GM12878 (cell line): Measurements from ENCODE around the gene ITGB3BP. TPM values are rescaled to one million over a fixed set of nuclear protein-coding genes. Genes with fewer than 3 reads are reported as not detected.
"Not testable (repeated sequence)": the region's sequence is repeated elsewhere in the genome, so short reads cannot be mapped to it uniquely, and the experiment has no call there.

Experiments used
- ATAC-seq: fragments of 200-7000 bp; cut with Tn5 transposase; 3 replicates; pipeline ENCODE4 v1.9.1; 2020; ENCODE audit warnings: mild to moderate bottlenecking, moderate library complexity
- BruUV-seq: library from RNA; stranded (reverse); fragments of 400-500 nt; replicated peaks from 2 replicates; lab custom pipeline; 2021; lab: Mats Ljungman, UMichigan
- CTCF ChIA-PET: fragments of 300-600 bp; sonication (Branson Sonifier 250); formaldehyde crosslinking; extraction: SDS; loops from one replicate; lab custom pipeline; 2021; ENCODE audit warnings: inconsistent platforms; lab: Yijun Ruan, JAX
- POLR2A ChIA-PET: fragments of 350-600 bp; formaldehyde crosslinking; extraction: SDS; loops from one replicate; lab custom pipeline; 2021; ENCODE audit warnings: inconsistent platforms; lab: Charles Lee
- RAD21 ChIA-PET: fragments of 300-600 bp; sonication (Branson Sonifier 250); formaldehyde crosslinking; loops from one replicate; lab custom pipeline; 2023; ENCODE audit warnings: antibody characterized with exemption; ENCODE audit not compliant: unreplicated experiment; lab: Charles Lee
- SMC1A ChIA-PET: fragments of 300-600 bp; sonication (Branson Sonifier 250); formaldehyde crosslinking; loops from one replicate; lab custom pipeline; 2023; ENCODE audit not compliant: unreplicated experiment, uncharacterized antibody; lab: Charles Lee
- DNase-seq: peaks from one replicate; pipeline ENCODE4 v3.0.0-alpha.2; 2011; ENCODE audit warnings: low read depth, low spot score
- FAIRE-seq: peaks from 3 replicates; lab custom pipeline; 2011; peaks lifted over from hg19 to GRCh38; lab: Jason Lieb, UNC
- H2AFZ ChIP-seq: 2 replicates; pipeline ENCODE4 v1.6.0; 2011; ENCODE audit warnings: low read depth, low read length, control low read depth; ENCODE audit not compliant: control insufficient read depth
- H3K27ac ChIP-seq: 2 replicates; pipeline ENCODE4 v1.5.1; 2011; ENCODE audit warnings: control low read depth; ENCODE audit not compliant: control insufficient read depth, insufficient read depth
- H3K27me3 ChIP-seq, 2 experiments: replicated peaks in 1 of 2; 2 replicates each; pipeline versions ENCODE4 v1.6.0 to v1.6.1; 2011; ENCODE audit warnings: low read length in 1 of 2; ENCODE audit not compliant: control insufficient read depth in 2 of 2, insufficient read depth in 2 of 2
- H3K36me3 ChIP-seq, 2 experiments: 2 replicates each; pipeline ENCODE4 v1.5.1; 2011; ENCODE audit warnings: low read length in 1 of 2; ENCODE audit not compliant: control insufficient read depth in 2 of 2, insufficient read depth in 2 of 2
- H3K4me1 ChIP-seq: 2 replicates; pipeline ENCODE4 v1.6.1; 2011; ENCODE audit warnings: mild to moderate bottlenecking, low read length, moderate library complexity, mixed read lengths; ENCODE audit not compliant: control insufficient read depth, insufficient read depth
- H3K4me2 ChIP-seq: 2 replicates; pipeline ENCODE4 v1.6.0; 2011; ENCODE audit warnings: control low read depth; ENCODE audit not compliant: control insufficient read depth, insufficient read depth
- H3K4me3 ChIP-seq: fragments of 200-600 bp; sonication (generic); 2 replicates; pipeline ENCODE4 v1.5.1; 2016
- H3K79me2 ChIP-seq: 2 replicates; pipeline ENCODE4 v1.6.0; 2011; ENCODE audit warnings: low read length; ENCODE audit not compliant: control insufficient read depth, insufficient read depth
- H3K9ac ChIP-seq: 2 replicates; pipeline ENCODE4 v1.8.0; 2011; ENCODE audit warnings: low read length, control low read depth, mixed read lengths; ENCODE audit not compliant: control insufficient read depth, insufficient read depth
- H3K9me3 ChIP-seq: replicated peaks from 3 replicates; pipeline ENCODE4 v1.5.1; 2011; ENCODE audit warnings: mild to moderate bottlenecking, low read length; ENCODE audit not compliant: control insufficient read depth, insufficient read depth
- H4K20me1 ChIP-seq: 2 replicates; pipeline ENCODE4 v1.6.0; 2011; ENCODE audit not compliant: control insufficient read depth, insufficient read depth
- FOXK2 ChIP-seq: fragments of 450-650 bp; IDR thresholded peaks from 2 replicates; pipeline ENCODE4 v1.6.1; 2017; ENCODE audit warnings: mild to moderate bottlenecking, moderate library complexity
- JUND ChIP-seq: IDR thresholded peaks from 2 replicates; pipeline ENCODE4 v1.6.1; 2012; ENCODE audit warnings: low read depth, mild to moderate bottlenecking, low read length, improper control_type of control experiment, moderate library complexity
- NKRF ChIP-seq: fragments of 450-650 bp; conservative IDR thresholded peaks from 2 replicates; pipeline ENCODE4 v1.6.1; 2017; ENCODE audit warnings: mild to moderate bottlenecking, moderate library complexity
- WGBS: methylation state at CpG from one replicate; pipeline ENCODE4 v1.1.6; 2016; ENCODE audit warnings: low lambda C conversion rate; ENCODE audit not compliant: insufficient replicate concordance, insufficient coverage; ENCODE audit errors: missing lambda C conversion rate; 5-methylcytosine and 5-hydroxymethylcytosine counted together
- in situ Hi-C: fragments of 300-500 bp; cut with MboI; formaldehyde crosslinking; loops from 9 replicates; pipeline ENCODE4 v1.14.3; 2018; ENCODE audit warnings: mixed read lengths
- intact Hi-C: fragments of 100-400 bp; cut with micrococcal nuclease; formaldehyde crosslinking; loops from one replicate; pipeline ENCODE4 v1.14.2; 2022; ENCODE audit not compliant: unreplicated experiment
- polyA plus RNA-seq, 11 experiments: library from polyadenylated mRNA; depleted of rRNA in 4 of 11; unstranded in 6 of 11; stranded (reverse) in 5 of 11; fragments of >200 nt; fragmentation: Nextera tagmentation in 4 of 11; fragmentation: Illumina TruSeq in 1 of 11; extraction: Ambion mirVana in 4 of 11; extraction: Trizol in 1 of 11; gene quantifications; 1 replicate in 1 of 11; 2 replicates in 10 of 11; pipeline versions ENCODE4 v1.2.1 to v1.2.3, GENCODE V29; 2011 to 2016; ENCODE audit warnings: inconsistent platforms in 2 of 11, missing spikeins in 2 of 11, low read depth in 1 of 11
- total RNA-seq, 4 experiments: library from RNA; depleted of rRNA in 3 of 4; stranded (reverse); fragments of >200 nt in 3 of 4; fragmentation: Illumina TruSeq in 1 of 4; extraction: Trizol in 1 of 4; gene quantifications; 2 replicates each; pipeline versions ENCODE4 v1.2.1 to v1.2.3, GENCODE V29; 2013 to 2021
- TF ChIP-seq, protein P1 (sequence below): fragments of 450-650 bp; IDR thresholded peaks from 2 replicates; pipeline ENCODE4 v1.6.1; 2017; ENCODE audit warnings: mild to moderate bottlenecking, moderate library complexity

Gene ITGB3BP
- total and polyA plus RNA-seq, 10 of the 15 experiments (the other 5 are each of a cell fraction or from before 2014, with no cell fraction given) = 39.2 to 86.2 (median 61.8) TPM

GRCh38 chr1:63522891-63523728 is at the start of gene ITGB3BP, which contains the start of gene EFCAB7 (continued):
- TF ChIP-seq FOXK2 = no peak; the same call in 1 of the 2 replicates
- TF ChIP-seq NKRF = peak; percentile 94
- no peak for TF ChIP-seq JUND
- TF ChIP-seq, protein P1, sequence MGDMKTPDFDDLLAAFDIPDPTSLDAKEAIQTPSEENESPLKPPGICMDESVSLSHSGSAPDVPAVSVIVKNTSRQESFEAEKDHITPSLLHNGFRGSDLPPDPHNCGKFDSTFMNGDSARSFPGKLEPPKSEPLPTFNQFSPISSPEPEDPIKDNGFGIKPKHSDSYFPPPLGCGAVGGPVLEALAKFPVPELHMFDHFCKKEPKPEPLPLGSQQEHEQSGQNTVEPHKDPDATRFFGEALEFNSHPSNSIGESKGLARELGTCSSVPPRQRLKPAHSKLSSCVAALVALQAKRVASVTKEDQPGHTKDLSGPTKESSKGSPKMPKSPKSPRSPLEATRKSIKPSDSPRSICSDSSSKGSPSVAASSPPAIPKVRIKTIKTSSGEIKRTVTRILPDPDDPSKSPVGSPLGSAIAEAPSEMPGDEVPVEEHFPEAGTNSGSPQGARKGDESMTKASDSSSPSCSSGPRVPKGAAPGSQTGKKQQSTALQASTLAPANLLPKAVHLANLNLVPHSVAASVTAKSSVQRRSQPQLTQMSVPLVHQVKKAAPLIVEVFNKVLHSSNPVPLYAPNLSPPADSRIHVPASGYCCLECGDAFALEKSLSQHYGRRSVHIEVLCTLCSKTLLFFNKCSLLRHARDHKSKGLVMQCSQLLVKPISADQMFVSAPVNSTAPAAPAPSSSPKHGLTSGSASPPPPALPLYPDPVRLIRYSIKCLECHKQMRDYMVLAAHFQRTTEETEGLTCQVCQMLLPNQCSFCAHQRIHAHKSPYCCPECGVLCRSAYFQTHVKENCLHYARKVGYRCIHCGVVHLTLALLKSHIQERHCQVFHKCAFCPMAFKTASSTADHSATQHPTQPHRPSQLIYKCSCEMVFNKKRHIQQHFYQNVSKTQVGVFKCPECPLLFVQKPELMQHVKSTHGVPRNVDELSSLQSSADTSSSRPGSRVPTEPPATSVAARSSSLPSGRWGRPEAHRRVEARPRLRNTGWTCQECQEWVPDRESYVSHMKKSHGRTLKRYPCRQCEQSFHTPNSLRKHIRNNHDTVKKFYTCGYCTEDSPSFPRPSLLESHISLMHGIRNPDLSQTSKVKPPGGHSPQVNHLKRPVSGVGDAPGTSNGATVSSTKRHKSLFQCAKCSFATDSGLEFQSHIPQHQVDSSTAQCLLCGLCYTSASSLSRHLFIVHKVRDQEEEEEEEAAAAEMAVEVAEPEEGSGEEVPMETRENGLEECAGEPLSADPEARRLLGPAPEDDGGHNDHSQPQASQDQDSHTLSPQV = no peak
- TF ChIP-seq, all 136 proteins: peak for 81

DNA sequence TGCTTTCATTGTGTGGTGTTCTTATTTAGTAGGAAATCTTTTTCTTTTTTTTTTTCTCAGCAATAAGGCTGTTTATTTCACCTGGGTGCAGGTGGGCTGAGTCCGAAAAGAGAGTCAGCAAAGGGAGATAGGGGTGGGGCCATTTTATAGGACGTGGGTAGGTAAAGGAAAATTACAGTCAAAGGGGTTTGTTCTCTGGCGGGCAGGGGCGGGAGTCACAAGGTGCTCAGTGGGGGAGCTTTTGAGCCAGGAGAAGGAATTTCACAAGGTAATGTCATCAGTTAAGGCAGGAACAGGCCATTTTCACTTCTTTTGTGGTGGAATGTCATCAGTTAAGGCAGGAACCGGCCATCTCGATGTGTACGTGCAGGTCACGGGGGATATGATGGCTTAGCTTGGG is 49.7 kb upstream of the ITGB3BP start:
- 97% methylated on average over 8 of the region's 8 CpGs for WGBS
- RAD21 ChIA-PET, in situ Hi-C loops, H3K79me2 ChIP-seq, POLR2A ChIA-PET, H3K4me2 ChIP-seq, H3K36me3 ChIP-seq, H3K4me3 ChIP-seq, H3K27ac ChIP-seq, H4K20me1 ChIP-seq, H3K9ac ChIP-seq, BruUV-seq, FAIRE-seq, H3K27me3 ChIP-seq, intact Hi-C loops, H3K9me3 ChIP-seq, ATAC-seq, DNase-seq, H3K4me1 ChIP-seq, H2AFZ ChIP-seq: not testable (repeated sequence)
- CTCF ChIA-PET = interaction anchor here (1.2 to 5.8 kb wide), 5 partner anchors 11 to 119 kb away, joined by 3 to 48 read pairs (median 6); partner anchors contain the start of gene PGM1
- SMC1A ChIA-PET = interaction anchor here (1.0 to 1.2 kb wide), 2 partner anchors 11 to 15 kb away, joined by 3 to 5 read pairs; no protein-coding TSS in a partner anchor
